ENCODE results near the gene FMR1. TPM values are rescaled to one million over a fixed set of nuclear protein-coding genes. Genes with fewer than 3 reads are reported as not detected.
A peak's percentile ranks its signal among the peaks of the same experiment; 100 is the strongest.

Gene FMR1
- total RNA-seq (2022) (61.9 and 66.5 TPM in 2 replicates), Bru-seq, nascent RNA (percentile 90 among the genes with signal in this experiment), BruChase-seq, experiment 1, labeled RNA remaining after a 6-hour chase (percentile 90 among the genes with signal in this experiment), BruChase-seq, experiment 2, labeled RNA remaining after a 2-hour chase (percentile 86 among the genes with signal in this experiment)
- long read RNA-seq, full-length matches to known transcripts, result 22 of 62 reads
- long read RNA-seq, partial matches to known transcripts, result 7 of 62 reads
- long read RNA-seq, other reads (novel, unspliced or antisense), result 33 of 62 reads

GRCh38 chrX:147911192-147912022, at the start of gene FMR1:
Gene FMR1, plus strand, starts transcription at chrX:147911919. Its CDS starts 261 bp downstream, at chrX:147912180.
- peak within 1 kb of the TSS; percentile 97 for H3K4me3 Mint-ChIP-seq (ENCODE audit: low read depth, unreplicated experiment)
- no peaks in the 10 kb centered on the region for H3K9me3 Mint-ChIP-seq (ENCODE audit: low read depth, unreplicated experiment)
- TF ChIP-seq CTCF (IDR thresholded peaks at IDR 0.05; ENCODE audit: unreplicated experiment), result no peak
- peak; percentile 94 for DNase-seq
- BruUV-seq (replicated peaks), result TSS peak; percentile 39
- CTCF ChIA-PET, result no interaction called here
- peaks cover 26% of the 10 kb centered on the region for H3K36me3 Mint-ChIP-seq (ENCODE audit: insufficient read depth, unreplicated experiment)
- H3K27ac Mint-ChIP-seq (ENCODE audit: unreplicated experiment), result peak within 1 kb of the TSS; percentile 94
- H3K27me3 Mint-ChIP-seq (ENCODE audit: unreplicated experiment), result no peaks in the 10 kb centered on the region
- H3K4me1 Mint-ChIP-seq (ENCODE audit: low read depth, unreplicated experiment), result peaks cover 10% of the 10 kb centered on the region
- intact Hi-C loops (cut with micrococcal nuclease; ENCODE audit: unreplicated experiment), result no loop called here

- no peak for TF ChIP-seq CTCF (IDR thresholded peaks at IDR 0.05; ENCODE audit: unreplicated experiment)
- Mint-ChIP-seq H3K36me3 (ENCODE audit: insufficient read depth, unreplicated experiment) (no peaks in the 10 kb centered on the region), H3K9me3 (ENCODE audit: low read depth, unreplicated experiment) (peaks cover 7% of the 10 kb centered on the region), H3K4me1 (ENCODE audit: low read depth, unreplicated experiment) (no peaks in the 10 kb centered on the region), H3K4me3 (ENCODE audit: low read depth, unreplicated experiment) (no peak overlapping the region), H3K27ac (ENCODE audit: unreplicated experiment) (no peak overlapping the region), H3K27me3 (ENCODE audit: unreplicated experiment) (no peaks in the 10 kb centered on the region)
- DNase-seq, result no peak
- CTCF ChIA-PET, result no interaction called here
- intact Hi-C loops (cut with micrococcal nuclease; ENCODE audit: unreplicated experiment), result no loop called here
- no TSS peak for BruUV-seq (replicated peaks)
Observed at GRCh38 chrX:147875866-147876596, 35.7 kb upstream of the FMR1 start.

GRCh38 chrX:147876849-147877646, 34.7 kb upstream of the FMR1 start:
- Mint-ChIP-seq H3K27me3 (ENCODE audit: unreplicated experiment) (no peaks in the 10 kb centered on the region), H3K4me1 (ENCODE audit: low read depth, unreplicated experiment) (no peaks in the 10 kb centered on the region), H3K36me3 (ENCODE audit: insufficient read depth, unreplicated experiment) (no peaks in the 10 kb centered on the region), H3K27ac (ENCODE audit: unreplicated experiment) (no peak overlapping the region), H3K4me3 (ENCODE audit: low read depth, unreplicated experiment) (no peak overlapping the region), H3K9me3 (ENCODE audit: low read depth, unreplicated experiment) (peaks cover 7% of the 10 kb centered on the region)
- no TSS peak for BruUV-seq (replicated peaks)
- CTCF ChIA-PET, result no interaction called here
- TF ChIP-seq CTCF (IDR thresholded peaks at IDR 0.05; ENCODE audit: unreplicated experiment), result no peak
- DNase-seq, result no peak
- intact Hi-C loops (cut with micrococcal nuclease; ENCODE audit: unreplicated experiment), result no loop called here

GRCh38 chrX:147877726-147878125, 34.0 kb upstream of the FMR1 start:
- Mint-ChIP-seq H3K36me3 (ENCODE audit: insufficient read depth, unreplicated experiment) (no peaks in the 10 kb centered on the region), H3K27me3 (ENCODE audit: unreplicated experiment) (no peaks in the 10 kb centered on the region), H3K4me3 (ENCODE audit: low read depth, unreplicated experiment) (no peak overlapping the region), H3K4me1 (ENCODE audit: low read depth, unreplicated experiment) (no peaks in the 10 kb centered on the region), H3K9me3 (ENCODE audit: low read depth, unreplicated experiment) (peaks cover 7% of the 10 kb centered on the region), H3K27ac (ENCODE audit: unreplicated experiment) (no peak overlapping the region)
- intact Hi-C loops (cut with micrococcal nuclease; ENCODE audit: unreplicated experiment), result no loop called here
- no peak for TF ChIP-seq CTCF (IDR thresholded peaks at IDR 0.05; ENCODE audit: unreplicated experiment)
- CTCF ChIA-PET, result no interaction called here
- no peak for DNase-seq
- BruUV-seq (replicated peaks), result no TSS peak

Data from Calu3 (cell line).